Activated CD8-positive, alpha-beta memory T cell treated with anti-CD3 and anti-CD28 coated beads, Interleukin-2, amount 50 U/mL, for 1 hour (primary cell): ENCODE data around the gene TBC1D30.

ENCODE experiments used
- DNase-seq: peaks from one replicate; pipeline ENCODE4 v3.0.0-alpha.2; 2020; ENCODE audit errors: extremely low read depth

Gene TBC1D30

GRCh38 chr12:64912516-64913255 is 88.2 kb downstream of the TBC1D30 start:
- DNase-seq = no peak

- no peak for DNase-seq
Measured at GRCh38 chr12:64915242-64915641, 90.8 kb downstream of the TBC1D30 start.

DNA sequence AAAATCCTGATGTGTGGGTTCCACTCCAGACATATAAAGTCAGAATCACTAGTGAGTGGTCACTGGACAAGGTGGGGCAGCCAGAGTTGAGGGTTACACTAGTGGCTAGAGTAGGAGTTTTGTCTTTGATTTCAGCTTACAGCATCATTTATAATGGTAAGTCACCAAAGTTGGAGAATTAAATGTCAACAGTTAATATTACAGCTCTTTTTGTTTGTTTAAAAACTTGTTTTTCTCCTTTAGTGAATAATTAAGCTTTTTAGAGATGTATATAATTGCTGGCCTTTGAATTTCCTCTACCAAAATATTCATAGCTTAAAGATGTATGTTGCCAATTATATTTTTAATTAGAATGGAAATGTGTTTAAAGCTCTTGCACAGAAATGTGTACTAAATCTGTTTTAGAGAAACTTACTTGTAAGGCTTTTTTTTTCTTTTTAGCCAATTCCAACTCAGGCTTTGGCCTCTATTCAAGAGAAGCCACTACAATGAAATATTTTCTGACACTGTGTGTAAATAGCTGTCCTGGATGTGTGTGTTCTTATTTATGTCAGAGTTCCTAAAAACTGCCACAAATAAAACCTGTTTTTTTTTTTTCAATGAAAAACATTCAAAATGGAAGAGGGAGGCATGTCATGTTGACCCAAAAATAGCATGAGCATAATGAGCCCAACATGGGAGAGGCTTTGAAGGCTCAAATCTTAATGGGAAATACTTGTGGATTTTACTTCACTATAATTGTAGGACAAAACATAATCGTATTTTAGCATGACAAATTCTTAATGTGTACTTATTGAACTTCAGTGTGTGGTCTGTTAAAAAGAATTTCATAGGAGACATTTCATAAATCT is 92.2 kb downstream of the TBC1D30 start:
- DNase-seq = no peak

- DNase-seq = no peak
Measured at GRCh38 chr12:64918344-64918743, 93.9 kb downstream of the TBC1D30 start.

DNA sequence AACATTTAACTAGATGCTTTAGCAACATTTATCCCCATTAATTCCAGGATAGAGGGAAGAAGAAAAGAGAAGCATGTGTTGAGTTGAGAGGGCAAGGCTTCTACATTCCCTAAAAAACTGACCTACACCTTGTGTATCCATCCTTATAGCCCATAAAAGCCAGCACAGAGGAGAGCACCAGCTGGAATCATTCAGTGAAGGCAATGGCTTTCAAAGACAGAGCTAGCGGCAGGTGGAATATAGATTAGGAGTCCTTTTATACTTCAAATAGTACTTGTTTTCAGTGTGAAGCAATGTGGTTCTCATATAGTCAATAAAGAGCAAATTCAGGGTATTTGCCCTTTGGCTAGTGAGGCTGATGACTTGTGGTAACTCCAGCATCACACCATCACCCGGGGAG is 94.4 kb downstream of the TBC1D30 start:
- DNase-seq = no peak

GRCh38 chr12:64922853-64923252 is 98.4 kb downstream of the TBC1D30 start:
- DNase-seq = no peak

DNA sequence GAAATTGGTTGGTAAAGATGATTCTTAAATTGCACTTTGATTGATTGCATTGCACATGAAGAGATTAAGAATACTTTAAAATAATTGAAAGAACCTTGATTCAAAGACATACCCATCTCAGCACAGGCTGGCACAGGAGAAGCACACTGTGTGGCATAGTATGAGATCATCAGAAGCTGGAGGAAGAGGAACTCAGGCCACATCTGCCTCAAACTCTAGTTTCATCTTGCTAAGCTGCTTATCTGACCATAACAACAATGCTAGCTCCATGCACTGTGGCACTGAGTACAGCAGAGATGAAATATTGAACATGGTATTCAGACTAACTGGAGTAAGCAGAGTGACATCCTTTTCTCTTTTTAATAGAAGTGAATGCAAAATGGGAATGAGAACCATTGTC is 99.1 kb downstream of the TBC1D30 start:
- no peak for DNase-seq
